Measurements from ENCODE around the gene GIPR. TPM values are rescaled to one million over a fixed set of nuclear protein-coding genes. Genes with fewer than 3 reads are reported as not detected.

Gene GIPR
- total RNA-seq, 4 donors from 2014 or later: 0.98 to 2.4 TPM; not detected in 2

DNA sequence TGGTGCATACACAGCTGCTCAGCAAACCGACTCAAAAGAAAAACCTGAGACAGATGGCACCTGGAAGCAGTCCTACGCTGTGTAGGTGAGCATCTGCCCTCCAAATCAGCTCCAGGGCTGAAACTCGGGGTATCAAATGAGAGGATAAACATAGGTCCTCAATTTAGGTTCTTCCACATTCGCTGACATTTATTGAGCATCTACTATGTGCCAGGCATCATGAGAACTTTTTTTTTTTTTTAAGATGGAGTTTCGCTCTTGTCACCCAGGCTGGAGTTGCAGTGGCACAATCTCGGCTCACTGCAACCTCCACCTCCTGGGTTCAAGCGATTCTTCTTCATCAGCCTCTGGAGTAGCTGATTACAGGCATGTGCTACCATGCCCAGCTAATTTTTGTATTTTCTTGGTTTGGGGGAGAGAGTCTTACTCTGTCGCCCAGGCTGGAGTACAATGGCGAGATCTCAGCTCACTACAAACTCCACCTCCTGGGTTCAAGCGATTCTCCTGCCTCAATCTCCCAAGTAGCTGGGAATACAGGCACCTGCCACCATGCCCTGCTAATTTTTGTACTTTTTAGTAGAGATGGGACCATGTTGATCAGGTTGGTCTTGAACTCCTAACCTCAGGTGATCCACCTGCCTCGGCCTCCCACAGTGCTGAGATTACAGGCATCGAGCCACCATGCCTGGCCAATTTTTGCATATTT, 37.8 kb downstream of the GIPR start:
- 91 to 92% methylated on average over 12 of the region's 12 CpGs for WGBS, 2 donors

DNA sequence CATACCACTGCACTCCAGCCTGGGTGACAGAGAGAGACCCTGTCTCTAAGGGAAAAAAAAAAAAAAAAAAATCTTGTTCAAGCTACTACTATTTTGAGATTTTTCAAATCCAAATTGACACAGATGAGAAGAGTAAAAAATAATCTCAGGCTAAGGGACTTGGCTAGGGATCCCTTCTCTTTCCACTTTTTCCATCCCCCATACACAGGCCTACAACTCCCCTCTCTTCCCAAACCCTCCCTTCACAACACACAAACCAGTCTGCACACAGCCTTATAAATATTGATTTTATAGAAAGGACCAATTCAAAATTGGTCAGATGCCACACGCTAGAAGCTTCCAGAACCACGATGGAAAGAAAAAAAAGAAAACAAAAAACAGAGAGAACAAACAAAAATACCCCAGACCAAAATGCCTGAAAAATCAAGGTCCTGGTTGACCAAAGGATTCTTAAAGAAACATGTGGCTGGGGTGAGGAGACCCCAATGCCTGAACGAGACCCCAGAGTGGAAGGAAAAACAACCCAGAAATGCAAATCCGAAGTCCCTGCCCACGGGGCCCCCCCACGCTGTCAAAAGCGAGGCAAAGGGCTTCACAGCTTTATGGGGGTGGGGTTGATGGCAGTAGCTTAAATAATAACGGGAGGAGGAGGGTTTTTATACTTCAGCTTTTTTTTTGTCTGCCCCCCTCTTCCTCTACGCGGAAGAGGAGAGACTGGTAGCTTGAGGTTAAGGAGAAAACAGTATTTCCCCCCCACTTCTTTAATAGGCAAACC, 42.5 kb downstream of the GIPR start:
- Histone ChIP-seq H3K27ac (peak overlapping the region in 2 of 4 donors; percentile 60), H3K4me1 (peaks cover 0 to 23% (median 3%) of the 10 kb centered on the region in 4 donors)
- DNase-seq (ENCODE audit: low spot score in 2 of 2): no peak

More for the DNA sequence above, 37.8 kb downstream of the GIPR start:
- Histone ChIP-seq H3K36me3 (peaks cover 0 to 37% (median 0%) of the 10 kb centered on the region in 3 donors), H3K27ac (no peak overlapping the region), H3K27me3 (no peaks in the 10 kb centered on the region), H3K9me3 (no peaks in the 10 kb centered on the region), H3K4me3 (no peak overlapping the region), H3K4me1 (peaks cover 0 to 7% (median 2%) of the 10 kb centered on the region in 4 donors)
- TF ChIP-seq EP300 (IDR thresholded peaks at IDR 0.05) (no peak), CTCF (IDR thresholded peaks at IDR 0.05) (no peak)
- no peak for DNase-seq (ENCODE audit: low spot score in 2 of 2)

GRCh38 chr19:45711851-45712698, 44.1 kb downstream of the GIPR start:
- Histone ChIP-seq H3K36me3 (peaks cover 0 to 31% (median 7%) of the 10 kb centered on the region in 3 donors), H3K27me3 (no peaks in the 10 kb centered on the region), H3K4me3 (no peak overlapping the region), H3K27ac (no peak overlapping the region), H3K4me1 (peaks cover 0 to 33% (median 8%) of the 10 kb centered on the region in 4 donors), H3K9me3 (no peaks in the 10 kb centered on the region)
- 93 to 96% methylated on average over 35 to 54 of the region's 76 CpGs for WGBS, 2 donors
- DNase-seq (ENCODE audit: low spot score in 2 of 2): no peak
- TF ChIP-seq EP300 (IDR thresholded peaks at IDR 0.05) (no peak), POLR2A (IDR thresholded peaks at IDR 0.05) (no peak), CTCF (IDR thresholded peaks at IDR 0.05) (no peak)

More for the DNA sequence above, 42.5 kb downstream of the GIPR start:
- 38 to 47% methylated on average over 10 of the region's 10 CpGs for WGBS, 2 donors
- peaks cover 0 to 31% (median 7%) of the 10 kb centered on the region in 3 donors for H3K36me3 ChIP-seq
- TF ChIP-seq POLR2A (IDR thresholded peaks at IDR 0.05) (no peak), EP300 (IDR thresholded peaks at IDR 0.05) (no peak), CTCF (IDR thresholded peaks at IDR 0.05) (no peak)
- H3K4me3 ChIP-seq: no peak overlapping the region
- H3K27me3 ChIP-seq: no peaks in the 10 kb centered on the region
- H3K9me3 ChIP-seq: no peaks in the 10 kb centered on the region

DNA sequence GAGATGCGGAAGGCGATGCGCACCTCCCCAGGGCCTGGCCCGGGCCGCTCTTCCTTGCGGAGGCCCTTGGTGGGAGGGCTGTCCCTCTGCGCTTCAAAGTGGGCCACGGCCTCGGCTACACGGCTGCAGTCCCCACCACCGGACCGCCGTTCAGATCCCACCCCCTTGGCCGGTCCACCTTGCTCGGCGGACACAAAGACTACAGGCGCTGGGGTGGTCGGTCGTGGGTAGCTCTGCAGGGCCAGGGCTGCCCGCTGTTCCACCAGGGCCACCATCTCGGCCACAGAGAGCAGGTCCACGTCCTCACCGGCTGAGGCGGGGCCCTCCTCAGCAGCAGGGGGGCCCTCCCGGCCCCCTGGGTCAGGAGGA, 44.7 kb downstream of the GIPR start:
- no peak for TF ChIP-seq POLR2A (IDR thresholded peaks at IDR 0.05)
- TF ChIP-seq CTCF (IDR thresholded peaks at IDR 0.05): no peak
- no peak for TF ChIP-seq EP300 (IDR thresholded peaks at IDR 0.05)
- H3K9me3 ChIP-seq: no peaks in the 10 kb centered on the region
- peak overlapping the region in 1 of 4 donors; percentile 44 for H3K27ac ChIP-seq
- H3K27me3 ChIP-seq: no peaks in the 10 kb centered on the region
- DNase-seq (ENCODE audit: low spot score in 2 of 2): no peak
- no peak overlapping the region for H3K4me3 ChIP-seq
- H3K36me3 ChIP-seq: peaks cover 0 to 31% (median 7%) of the 10 kb centered on the region in 3 donors
- peaks cover 0 to 33% (median 8%) of the 10 kb centered on the region in 4 donors for H3K4me1 ChIP-seq
- whole genome bisulfite sequencing, 2 donors: 85 to 94% methylated on average over 6 to 17 of the region's 25 CpGs

Data from tibial nerve (tissue), 4 donors.